ENCODE results near the gene GUCY1B1.

GRCh38 chr4:155780775-155781174 lies 22.0 kb downstream of the GUCY1B1 start:
- TF ChIP-seq CTCF (conservative IDR thresholded peaks at IDR 0.05; ENCODE audit: low read length), result no peak
- TF ChIP-seq EZH2phosphoT487 (IDR thresholded peaks at IDR 0.05; ENCODE audit: borderline replicate concordance, low read depth, low read length), result no peak

Measured in OCI-LY7 (cell line).